Ovary (tissue), 9 donors: ENCODE measurements around the gene CDH16. TPM values are rescaled to one million over a fixed set of nuclear protein-coding genes. Genes with fewer than 3 reads are reported as not detected.

Experiments used
- DNase-seq, 5 donors: peaks; one replicate each; pipeline ENCODE4 v3.0.0-alpha.2; 2019 to 2020
- H3K27ac ChIP-seq, 2 donors: fragments of 200-600 bp; one replicate each; pipeline versions ENCODE4 v1.5.1 to v1.8.0; 2019 to 2022
- H3K27me3 ChIP-seq: fragments of 200-600 bp; one replicate; pipeline ENCODE4 v1.8.0; 2022
- H3K36me3 ChIP-seq: fragments of 200-600 bp; sonication (generic); one replicate; pipeline ENCODE4 v1.5.1; 2019
- H3K4me1 ChIP-seq: one replicate; pipeline ENCODE4 v1.8.1; 2013; ENCODE audit warnings: mild to moderate bottlenecking, moderate library complexity; ENCODE audit not compliant: insufficient read depth
- H3K4me3 ChIP-seq: fragments of 200-600 bp; sonication (generic); one replicate; pipeline ENCODE4 v1.5.1; 2017
- H3K9me3 ChIP-seq, 2 donors: fragments of 200-600 bp in 1 of 2; sonication (generic) in 1 of 2; one replicate each; pipeline versions ENCODE4 v1.5.1 to v1.8.1; 2013 to 2019; ENCODE audit warnings: mild to moderate bottlenecking in 1 of 2, moderate library complexity in 1 of 2
- CTCF ChIP-seq, 3 donors: fragments of 450-650 bp in 2 of 3; fragments of 200-600 bp in 1 of 3; IDR thresholded peaks; one replicate each; pipeline versions ENCODE4 v1.5.1 to v1.8.0; 2016 to 2022; ENCODE audit warnings: antibody characterized with exemption in 3 of 3, mild to moderate bottlenecking in 1 of 3
- EP300 ChIP-seq: sonication (generic); formaldehyde crosslinking; IDR thresholded peaks from one replicate; pipeline ENCODE4 v1.6.1; 2017; ENCODE audit warnings: antibody characterized with exemption
- POLR2A ChIP-seq: fragments of 450-650 bp; IDR thresholded peaks from one replicate; pipeline ENCODE4 v1.6.1; 2017; ENCODE audit warnings: antibody characterized with exemption, mild to moderate bottlenecking, moderate library complexity
- whole genome bisulfite sequencing, 3 donors: extraction: QIAGEN DNeasy Blood & Tissue Kit in 1 of 3; methylation state at CpG; one replicate each; pipeline versions ENCODE4 v1.1.5 to v1.1.7; 2013 to 2017; 5-methylcytosine and 5-hydroxymethylcytosine counted together
- intact Hi-C, 4 donors: fragments of 100-400 bp; cut with DNase I; formaldehyde crosslinking; loops; one replicate each; pipeline versions ENCODE4 v1.11.0 to v1.15.1; 2022 to 2023
- polyA plus RNA-seq, 2 donors: library from polyadenylated mRNA; stranded (reverse); fragments of 200-250 nt in 1 of 2; fragments of 350-450 nt in 1 of 2; fragmentation: Illumina TruSeq in 1 of 2; extraction: RNeasy Lipid Tissue Mini Kit (QIAGEN cat#74804) in 1 of 2; gene quantifications; one replicate each; pipeline ENCODE4 v1.2.3, GENCODE V29; 2013 to 2014
- total RNA-seq, 7 donors: library from RNA; depleted of rRNA in 2 of 7; stranded (reverse); fragments of >200 nt in 2 of 7; fragmentation: NEBNext Ultra II Directional in 3 of 7; extraction: Animal tissue kit (Norgen Biotek cat#: 25700) in 3 of 7; gene quantifications; one replicate each; pipeline versions ENCODE4 v1.1.0 to v1.2.4, GENCODE V29; 2016 to 2023
- donor health status: DM: no; HTN: no; CAD: no; lungs with moderate emphysema.
- donor health status: DM: no; HTN: no; CAD: no.
- donor health status: Bipolar disorder and iron deficiency.
- donor health status: DM: yes; HTN: yes; CAD: no.
- donor health status: DM: no; HTN: no; CAD: no.
- donor health status: DM: yes; HTN: yes; CAD: no.

Gene CDH16
- total and polyA plus RNA-seq, 9 donors: 0.12 to 19.2 (median 0.57) TPM; not detected in 4

- Histone ChIP-seq H3K27ac (peak overlapping the region in 1 of 2 donors; percentile 57), H3K9me3 (no peaks in the 10 kb centered on the region), H3K4me1 (peaks cover 36% of the 10 kb centered on the region), H3K4me3 (no peak overlapping the region), H3K36me3 (no peaks in the 10 kb centered on the region), H3K27me3 (no peaks in the 10 kb centered on the region)
- intact Hi-C loops: no loop called here
- WGBS, 3 donors: 83 to 87% (median 87%) methylated on average over 13 of the region's 13 CpGs
- no peak for TF ChIP-seq CTCF (IDR thresholded peaks at IDR 0.05)
- no peak for TF ChIP-seq POLR2A
- TF ChIP-seq EP300: no peak
- no peak for DNase-seq
These were observed 14.2 kb downstream of the CDH16 start for GRCh38 chr16:66904428-66904845.

- H3K27ac ChIP-seq: peak overlapping the region; percentile 52 to 57
- H3K36me3 ChIP-seq: no peaks in the 10 kb centered on the region
- H3K27me3 ChIP-seq: no peaks in the 10 kb centered on the region
- peaks cover 41% of the 10 kb centered on the region for H3K4me1 ChIP-seq
- no peak for TF ChIP-seq EP300
- TF ChIP-seq CTCF (IDR thresholded peaks at IDR 0.05): no peak
- TF ChIP-seq POLR2A: no peak
- DNase-seq: peak in 1 of 5 donors; percentile 37
- H3K9me3 ChIP-seq: no peaks in the 10 kb centered on the region
- intact Hi-C loops: loop anchor here in 1 of 4 donors (2.0 kb wide), 1 partner anchor 21 kb away; the partner anchor contains the start of gene RRAD
- no peak overlapping the region for H3K4me3 ChIP-seq
- 77 to 86% (median 83%) methylated on average over 8 to 11 of the region's 11 CpGs for WGBS, 3 donors
These were observed 14.9 kb downstream of the CDH16 start for GRCh38 chr16:66903544-66904427.

- DNase-seq: no peak
- H3K27ac ChIP-seq: peak overlapping the region in 1 of 2 donors; percentile 57
- intact Hi-C loops: loop anchor here in 1 of 4 donors (2.0 kb wide), 1 partner anchor 22 kb away; the partner anchor contains the start of gene RRAD
- H3K4me1 ChIP-seq: peaks cover 45% of the 10 kb centered on the region
- 78 to 83% (median 82%) methylated on average over 14 of the region's 14 CpGs for WGBS, 3 donors
- no peaks in the 10 kb centered on the region for H3K27me3 ChIP-seq
- no peaks in the 10 kb centered on the region for H3K36me3 ChIP-seq
- TF ChIP-seq POLR2A (no peak), CTCF (IDR thresholded peaks at IDR 0.05) (no peak), EP300 (no peak)
- no peak overlapping the region for H3K4me3 ChIP-seq
- H3K9me3 ChIP-seq: no peaks in the 10 kb centered on the region
These were observed 15.8 kb downstream of the CDH16 start for GRCh38 chr16:66902648-66903543.

GRCh38 chr16:66901626-66902025 lies 17.1 kb downstream of the CDH16 start:
- H3K27me3 ChIP-seq: no peaks in the 10 kb centered on the region
- peak in 1 of 5 donors; percentile 51 for DNase-seq
- peak overlapping the region; percentile 63 to 81 for H3K27ac ChIP-seq
- 92 to 95% (median 95%) methylated on average over 10 of the region's 10 CpGs for WGBS, 3 donors
- intact Hi-C loops: loop anchor here in 1 of 4 donors (2.0 kb wide), 1 partner anchor 23 kb away; the partner anchor contains the start of gene RRAD
- H3K4me3 ChIP-seq: no peak overlapping the region
- TF ChIP-seq EP300: no peak
- TF ChIP-seq POLR2A: no peak
- TF ChIP-seq CTCF (IDR thresholded peaks at IDR 0.05): no peak
- H3K9me3 ChIP-seq: no peaks in the 10 kb centered on the region
- H3K36me3 ChIP-seq: no peaks in the 10 kb centered on the region
- peaks cover 50% of the 10 kb centered on the region for H3K4me1 ChIP-seq
